H1 (cell line): ENCODE data around the gene CCDC15.

Experiments
- ATF2 ChIP-seq: IDR thresholded peaks from 2 replicates; pipeline ENCODE4 v1.6.1; 2012; ENCODE audit warnings: low read length, inconsistent platforms
- EP300 ChIP-seq, 2 experiments: IDR thresholded peaks; 1 replicate in 1 of 2; 2 replicates in 1 of 2; pipeline ENCODE4 v1.6.1; 2011 to 2012; ENCODE audit warnings: low read depth in 2 of 2, low read length in 2 of 2, mild to moderate bottlenecking in 2 of 2, borderline replicate concordance in 1 of 2, inconsistent platforms in 1 of 2, moderate library complexity in 1 of 2
- GABPA ChIP-seq: IDR thresholded peaks from 2 replicates; pipeline ENCODE4 v1.6.1; 2011; ENCODE audit warnings: mild to moderate bottlenecking, low read length, moderate library complexity, borderline replicate concordance; ENCODE audit not compliant: insufficient read depth
- GTF2F1 ChIP-seq: IDR thresholded peaks from 2 replicates; pipeline ENCODE4 v1.6.1; 2012; ENCODE audit warnings: low read depth, low read length, improper control_type of control experiment, borderline replicate concordance
- KDM1A ChIP-seq: fragments of 200-600, 300-600 bp; sonication (generic); IDR thresholded peaks from 2 replicates; pipeline ENCODE4 v1.7.1; 2016; ENCODE audit warnings: mild to moderate bottlenecking, low read length, borderline replicate concordance
- MAFK ChIP-seq: IDR thresholded peaks from 2 replicates; pipeline ENCODE4 v1.6.1; 2012; ENCODE audit warnings: low read depth, mild to moderate bottlenecking, improper control_type of control experiment, low read length
- NRF1 ChIP-seq: IDR thresholded peaks from 2 replicates; pipeline ENCODE4 v1.6.1; 2011; ENCODE audit warnings: mild to moderate bottlenecking, low read depth, low read length, improper control_type of control experiment
- POLR2A ChIP-seq, 2 experiments: IDR thresholded peaks; 1 replicate in 1 of 2; 2 replicates in 1 of 2; pipeline ENCODE4 v1.6.1; 2011; ENCODE audit warnings: low read depth in 2 of 2, low read length in 2 of 2, mild to moderate bottlenecking in 2 of 2; ENCODE audit errors: control extremely low read depth in 1 of 2
- POLR2AphosphoS5 ChIP-seq: IDR thresholded peaks from 2 replicates; pipeline ENCODE4 v1.6.1; 2011; ENCODE audit warnings: low read depth, low read length
- RAD21 ChIP-seq, 2 experiments: IDR thresholded peaks in 1 of 2; conservative IDR thresholded peaks in 1 of 2; 2 replicates each; pipeline ENCODE4 v1.6.1; 2011; ENCODE audit warnings: low read depth in 2 of 2, low read length in 2 of 2, improper control_type of control experiment in 1 of 2, inconsistent platforms in 1 of 2, mild to moderate bottlenecking in 1 of 2, moderate library complexity in 1 of 2
- TF ChIP-seq, protein P1 (sequence below), 3 experiments: IDR thresholded peaks; 1 replicate in 2 of 3; 2 replicates in 1 of 3; pipeline versions ENCODE4 v1.5.1 to v1.6.1; 2011; ENCODE audit warnings: low read length in 3 of 3, mild to moderate bottlenecking in 3 of 3, inconsistent platforms in 2 of 3, low read depth in 1 of 3, moderate library complexity in 1 of 3; ENCODE audit not compliant: insufficient read depth in 1 of 3; ENCODE audit errors: control extremely low read depth in 1 of 3

GRCh38 chr11:125069796-125070195 lies 115.8 kb downstream of the CCDC15 start:
- TF ChIP-seq, protein P1, sequence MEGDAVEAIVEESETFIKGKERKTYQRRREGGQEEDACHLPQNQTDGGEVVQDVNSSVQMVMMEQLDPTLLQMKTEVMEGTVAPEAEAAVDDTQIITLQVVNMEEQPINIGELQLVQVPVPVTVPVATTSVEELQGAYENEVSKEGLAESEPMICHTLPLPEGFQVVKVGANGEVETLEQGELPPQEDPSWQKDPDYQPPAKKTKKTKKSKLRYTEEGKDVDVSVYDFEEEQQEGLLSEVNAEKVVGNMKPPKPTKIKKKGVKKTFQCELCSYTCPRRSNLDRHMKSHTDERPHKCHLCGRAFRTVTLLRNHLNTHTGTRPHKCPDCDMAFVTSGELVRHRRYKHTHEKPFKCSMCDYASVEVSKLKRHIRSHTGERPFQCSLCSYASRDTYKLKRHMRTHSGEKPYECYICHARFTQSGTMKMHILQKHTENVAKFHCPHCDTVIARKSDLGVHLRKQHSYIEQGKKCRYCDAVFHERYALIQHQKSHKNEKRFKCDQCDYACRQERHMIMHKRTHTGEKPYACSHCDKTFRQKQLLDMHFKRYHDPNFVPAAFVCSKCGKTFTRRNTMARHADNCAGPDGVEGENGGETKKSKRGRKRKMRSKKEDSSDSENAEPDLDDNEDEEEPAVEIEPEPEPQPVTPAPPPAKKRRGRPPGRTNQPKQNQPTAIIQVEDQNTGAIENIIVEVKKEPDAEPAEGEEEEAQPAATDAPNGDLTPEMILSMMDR (IDR thresholded peaks at IDR 0.05; ENCODE audit: control extremely low read depth in 1 of 3, insufficient read depth in 1 of 3, low read depth in 1 of 3, low read length in 3 of 3), result no peak
- no peak for TF ChIP-seq ATF2
- TF ChIP-seq GABPA, result no peak
- TF ChIP-seq EP300 (IDR thresholded peaks at IDR 0.05; ENCODE audit: borderline replicate concordance in 1 of 2, low read depth in 2 of 2, low read length in 2 of 2), result no peak
- TF ChIP-seq RAD21 (IDR thresholded peaks at IDR 0.05 in 1 of 2, conservative IDR thresholded peaks at IDR 0.05 in 1 of 2; ENCODE audit: low read depth in 2 of 2, low read length in 2 of 2), result no peak
- no peak for TF ChIP-seq KDM1A
- no peak for TF ChIP-seq POLR2AphosphoS5
- TF ChIP-seq MAFK, result no peak
- no peak for TF ChIP-seq POLR2A (IDR thresholded peaks at IDR 0.05; ENCODE audit: control extremely low read depth in 1 of 2, low read depth in 2 of 2, low read length in 2 of 2)
- TF ChIP-seq NRF1, result no peak
- no peak for TF ChIP-seq GTF2F1
